HG03280 (cell line): ENCODE measurements around the gene ZSWIM2.
A peak's percentile ranks its signal among the peaks of the same experiment; 100 is the strongest.
"Not testable (repeated sequence)": the region's sequence is repeated elsewhere in the genome, so short reads cannot be mapped to it uniquely, and the experiment has no call there.

Experiments used
- ATAC-seq: cut with Tn5 transposase; IDR thresholded peaks from one replicate; pipeline ENCODE4 v1.9.1; 2021; ENCODE audit warnings: mild to moderate bottlenecking, moderate library complexity; ENCODE audit not compliant: unreplicated experiment

Gene ZSWIM2

GRCh38 chr2:186848873-186849578 lies at the start of gene ZSWIM2:
Gene ZSWIM2 (minus strand): TSS chr2:186849170. CDS start chr2:186849130, 40 bp downstream.
- no peak for ATAC-seq

GRCh38 chr2:186896220-186896619 lies 47.2 kb upstream of the ZSWIM2 start:
- ATAC-seq, result not testable (repeated sequence)

GRCh38 chr2:186895451-186895850 lies 46.5 kb upstream of the ZSWIM2 start:
- ATAC-seq, result no peak

GRCh38 chr2:186894478-186894877 lies 45.5 kb upstream of the ZSWIM2 start:
- ATAC-seq, result no peak

GRCh38 chr2:186892821-186893220 lies 43.9 kb upstream of the ZSWIM2 start:
- no peak for ATAC-seq

GRCh38 chr2:186891185-186891621 lies 42.2 kb upstream of the ZSWIM2 start:
- ATAC-seq, result no peak

GRCh38 chr2:186889101-186889879 lies 40.3 kb upstream of the ZSWIM2 start:
- no peak for ATAC-seq

GRCh38 chr2:186887107-186888090 lies 38.4 kb upstream of the ZSWIM2 start:
- no peak for ATAC-seq

- ATAC-seq, result no peak
Measured at GRCh38 chr2:186884587-186884986, 35.6 kb upstream of the ZSWIM2 start.

- no peak for ATAC-seq
Measured at GRCh38 chr2:186883666-186884065, 34.7 kb upstream of the ZSWIM2 start.

GRCh38 chr2:186882511-186883071 lies 33.6 kb upstream of the ZSWIM2 start:
- no peak for ATAC-seq

GRCh38 chr2:186881660-186882059 lies 32.7 kb upstream of the ZSWIM2 start:
- no peak for ATAC-seq

- ATAC-seq, result no peak
Measured at GRCh38 chr2:186879312-186879711, 30.3 kb upstream of the ZSWIM2 start.

- no peak for ATAC-seq
Measured at GRCh38 chr2:186874713-186875112, 25.7 kb upstream of the ZSWIM2 start.

GRCh38 chr2:186871881-186872280 lies 22.9 kb upstream of the ZSWIM2 start:
- ATAC-seq, result no peak

GRCh38 chr2:186868344-186868743 lies 19.4 kb upstream of the ZSWIM2 start:
- ATAC-seq, result no peak

- ATAC-seq, result peak; percentile 56
Measured at GRCh38 chr2:186862869-186863709, 14.1 kb upstream of the ZSWIM2 start.

- no peak for ATAC-seq
Measured at GRCh38 chr2:186855216-186855615, 6.2 kb upstream of the ZSWIM2 start.

GRCh38 chr2:186853951-186854350 lies 5.0 kb upstream of the ZSWIM2 start:
- ATAC-seq, result no peak

- ATAC-seq, result no peak
Measured at GRCh38 chr2:186852508-186852907, 3.5 kb upstream of the ZSWIM2 start.
